ENCODE measurements around the gene SOX6.

- no peak for TF ChIP-seq POLR2A (IDR thresholded peaks at IDR 0.05)
- no peak for TF ChIP-seq CTCF (IDR thresholded peaks at IDR 0.05)
Observed at GRCh38 chr11:16126362-16126761, 230.0 kb downstream of the SOX6 start.

Measured in right lobe of liver (tissue), 4 donors.